ENCODE results near the gene RLF. TPM values are rescaled to one million over a fixed set of nuclear protein-coding genes. Genes with fewer than 3 reads are reported as not detected.

The RLF gene
- total RNA-seq, 2 experiments from 2014 or later: 20.1 to 20.9 TPM

DNA sequence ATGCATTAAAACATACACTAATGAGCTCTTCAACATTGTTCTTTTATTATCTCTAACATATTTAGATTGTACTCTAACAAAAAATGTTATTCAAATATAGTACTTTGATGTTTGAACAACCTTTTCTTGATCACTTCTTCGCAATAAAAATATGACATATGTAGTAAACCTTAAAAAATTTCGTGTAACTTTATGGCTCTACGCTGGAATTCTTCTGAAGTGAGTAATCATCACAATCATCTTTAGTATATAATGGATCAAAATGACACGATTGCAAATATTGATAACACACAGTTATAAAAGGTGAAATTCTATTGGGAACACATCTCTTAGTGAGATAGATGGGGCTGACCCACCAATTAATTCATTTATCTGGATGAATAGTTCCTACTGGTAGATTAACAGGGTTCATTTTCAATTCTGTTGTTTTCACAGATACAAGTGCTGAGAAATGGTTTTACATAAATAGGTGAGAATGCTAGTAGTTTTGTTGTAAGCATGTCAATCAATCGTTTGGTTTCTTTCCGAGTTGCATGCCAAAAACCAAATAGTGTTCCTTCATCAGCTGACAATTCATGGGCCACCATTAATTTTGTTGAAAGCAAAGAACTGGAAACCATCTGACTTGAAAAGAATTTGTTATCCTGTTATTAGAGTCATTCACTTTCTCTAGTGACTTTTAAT, 95.4 kb downstream of the RLF start:
- Mint-ChIP-seq H3K9me3 (ENCODE audit: low read depth) (no peaks in the 10 kb centered on the region), H3K36me3 (ENCODE audit: low read depth) (peaks cover 36% of the 10 kb centered on the region), H3K27ac (peak overlapping the region; percentile 100), H3K4me3 (peak overlapping the region; percentile 99), H3K4me1 (peaks cover 37% of the 10 kb centered on the region), H3K27me3 (no peaks in the 10 kb centered on the region)
- intact Hi-C loops (cut with DNase I, micrococcal nuclease): loop anchor here (1.0 to 5.0 kb wide), 10 partner anchors 15 to 1064 kb away; partner anchors contain the start of genes NFYC (in 1 of the 2), RLF (in 1 of the 2), SMAP2 (in 1 of the 2) and ZFP69B (in 1 of the 2)
- DNase-seq (no peak), ATAC-seq (no peak)
- CTCF ChIA-PET: interaction anchor here (0.5 to 2.0 kb wide), 9 partner anchors 10 to 145 kb away, joined by 3 to 6 read pairs (median 4); no protein-coding TSS in a partner anchor
- POLR2A ChIA-PET: interaction anchor here (1.5 kb wide), 1 partner anchor 16 kb away, joined by 4 read pairs; no protein-coding TSS in a partner anchor

DNA sequence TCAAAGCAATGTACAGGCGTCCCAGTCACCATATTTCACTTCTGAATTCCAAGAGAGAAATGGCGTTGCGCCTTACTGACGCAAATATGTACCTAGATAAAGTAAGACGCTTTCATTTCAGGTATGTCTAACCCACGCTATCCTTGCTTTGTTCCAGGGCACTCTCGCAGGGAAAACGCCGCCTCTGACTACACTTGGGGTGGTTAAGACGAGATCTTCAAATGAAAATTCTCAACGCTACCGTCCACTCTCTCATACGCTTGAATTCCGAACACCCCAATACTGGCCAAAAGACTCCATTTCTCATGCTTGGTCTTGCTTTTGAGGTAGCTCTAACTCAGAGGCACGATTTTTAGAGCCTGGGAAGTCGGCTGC, 96.1 kb downstream of the RLF start:
- H3K27me3 Mint-ChIP-seq: no peaks in the 10 kb centered on the region
- peaks cover 43% of the 10 kb centered on the region for H3K36me3 Mint-ChIP-seq (ENCODE audit: low read depth)
- H3K27ac Mint-ChIP-seq: peak overlapping the region; percentile 100
- intact Hi-C loops (cut with DNase I, micrococcal nuclease): loop anchor here (1.0 to 5.0 kb wide), 10 partner anchors 16 to 1065 kb away; partner anchors contain the start of genes NFYC (in 1 of the 2), RLF (in 1 of the 2), SMAP2 (in 1 of the 2) and ZFP69B (in 1 of the 2)
- H3K4me1 Mint-ChIP-seq: peaks cover 43% of the 10 kb centered on the region
- peak overlapping the region; percentile 99 for H3K4me3 Mint-ChIP-seq
- ATAC-seq (peak; percentile 11), DNase-seq (peak; percentile 66)
- H3K9me3 Mint-ChIP-seq (ENCODE audit: low read depth): no peaks in the 10 kb centered on the region
- POLR2A ChIA-PET: interaction anchor here (0.6 to 1.5 kb wide), 4 partner anchors 9 to 212 kb away, joined by 3 to 4 read pairs (median 3); no protein-coding TSS in a partner anchor
- CTCF ChIA-PET: interaction anchor here (0.6 to 1.0 kb wide), 5 partner anchors 51 to 148 kb away, joined by 3 to 9 read pairs (median 4); no protein-coding TSS in a partner anchor

DNA sequence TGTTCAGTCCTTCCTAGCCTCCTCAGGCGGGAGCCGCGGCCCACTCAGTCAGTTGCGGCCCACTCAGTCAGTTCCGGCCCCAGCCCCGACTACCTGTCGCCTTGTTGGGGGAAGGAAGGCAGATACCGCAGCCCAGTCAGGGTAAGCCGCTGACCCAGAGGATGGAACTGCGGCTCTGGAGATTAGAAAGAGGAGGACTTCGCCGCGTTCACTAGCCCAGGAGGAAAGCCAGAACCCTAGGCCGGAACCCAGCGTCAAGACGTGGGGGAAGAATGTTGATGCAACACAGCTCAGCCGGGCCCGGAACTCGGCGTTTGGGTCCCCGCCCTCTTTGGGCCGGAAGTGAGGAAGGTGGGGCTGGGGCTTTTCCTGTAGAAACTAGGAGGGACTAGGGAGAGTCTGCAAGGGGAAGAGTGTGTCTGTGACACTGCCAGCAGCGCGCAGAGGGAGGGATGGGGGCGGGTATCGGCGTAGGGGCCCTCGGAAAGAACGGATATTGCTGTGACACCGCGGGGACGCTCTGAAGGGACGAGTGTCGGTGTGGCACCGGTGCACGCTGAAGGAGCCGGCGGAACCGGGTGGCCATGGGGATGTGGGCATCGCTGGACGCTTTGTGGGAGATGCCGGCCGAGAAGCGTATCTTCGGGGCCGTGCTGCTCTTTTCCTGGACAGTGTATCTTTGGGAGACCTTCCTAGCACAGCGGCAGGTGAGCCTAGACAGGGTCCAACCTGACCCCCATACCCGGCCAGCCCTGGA, 96.7 kb downstream of the RLF start, which contains the start of gene ZMPSTE24:
ZMPSTE24 (plus strand) TSS at position 549 of the 757 bp plus-strand sequence; CDS start at position 585, 36 bp downstream.
- H3K9me3 Mint-ChIP-seq (ENCODE audit: low read depth): no peaks in the 10 kb centered on the region
- peak within 1 kb of the TSS; percentile 100 for H3K27ac Mint-ChIP-seq
- peaks cover 47% of the 10 kb centered on the region for H3K36me3 Mint-ChIP-seq (ENCODE audit: low read depth)

DNA sequence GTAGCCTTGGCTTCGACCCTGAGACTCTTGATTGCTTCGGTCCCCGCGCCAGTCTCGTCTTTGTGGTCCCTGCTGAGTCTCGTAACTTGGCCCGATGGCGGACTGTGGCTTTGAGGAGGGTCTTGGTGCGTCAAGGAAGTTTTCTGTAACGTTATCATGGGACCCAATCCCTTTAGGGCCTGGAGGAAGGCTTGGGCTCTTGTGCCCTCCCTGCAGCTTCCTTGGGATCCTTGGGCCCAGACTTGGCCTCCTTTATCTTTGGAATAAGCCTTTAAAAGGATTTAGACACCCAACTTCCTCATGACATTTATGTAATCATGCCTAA, 97.2 kb downstream of the RLF start:
- Mint-ChIP-seq H3K4me1 (peaks cover 52% of the 10 kb centered on the region), H3K36me3 (ENCODE audit: low read depth) (peaks cover 52% of the 10 kb centered on the region), H3K4me3 (peak overlapping the region; percentile 99), H3K27me3 (no peaks in the 10 kb centered on the region), H3K27ac (peak overlapping the region; percentile 100), H3K9me3 (ENCODE audit: low read depth) (no peaks in the 10 kb centered on the region)
- intact Hi-C loops (cut with DNase I, micrococcal nuclease): loop anchor here (1.0 to 5.0 kb wide), 9 partner anchors 58 to 1066 kb away; partner anchors contain the start of genes CAP1 (in 2 of the 2), COL9A2 (in 1 of the 2), NFYC (in 1 of the 2) and RLF (in 1 of the 2)
- ATAC-seq: no peak
- POLR2A ChIA-PET: interaction anchor here (0.6 to 0.7 kb wide), 3 partner anchors 11 to 254 kb away, joined by 3 to 4 read pairs (median 4); no protein-coding TSS in a partner anchor
- no peak for DNase-seq
- CTCF ChIA-PET: interaction anchor here (1.0 kb wide), 2 partner anchors 106 to 115 kb away, joined by 5 to 9 read pairs; no protein-coding TSS in a partner anchor

More for the DNA sequence above, 96.7 kb downstream of the RLF start, which contains the start of gene ZMPSTE24:
- peak within 1 kb of the TSS; percentile 99 for H3K4me3 Mint-ChIP-seq
- no peaks in the 10 kb centered on the region for H3K27me3 Mint-ChIP-seq
- H3K4me1 Mint-ChIP-seq: peaks cover 47% of the 10 kb centered on the region
- intact Hi-C loops (cut with DNase I, micrococcal nuclease): loop anchor here (1.0 to 5.0 kb wide), 13 partner anchors 17 to 1066 kb away; partner anchors contain the start of genes CAP1 (in 2 of the 2), RLF (in 2 of the 2), COL9A2 (in 1 of the 2) and NFYC (in 1 of the 2)
- peak; percentile 97 for ATAC-seq
- peak; percentile 98 for DNase-seq
- POLR2A ChIA-PET: interaction anchor here (0.6 to 1.5 kb wide), 7 partner anchors 8 to 254 kb away, joined by 3 to 4 read pairs (median 3); no protein-coding TSS in a partner anchor
- CTCF ChIA-PET: interaction anchor here (0.6 to 1.0 kb wide), 4 partner anchors 58 to 148 kb away, joined by 3 to 9 read pairs (median 4); no protein-coding TSS in a partner anchor

DNA sequence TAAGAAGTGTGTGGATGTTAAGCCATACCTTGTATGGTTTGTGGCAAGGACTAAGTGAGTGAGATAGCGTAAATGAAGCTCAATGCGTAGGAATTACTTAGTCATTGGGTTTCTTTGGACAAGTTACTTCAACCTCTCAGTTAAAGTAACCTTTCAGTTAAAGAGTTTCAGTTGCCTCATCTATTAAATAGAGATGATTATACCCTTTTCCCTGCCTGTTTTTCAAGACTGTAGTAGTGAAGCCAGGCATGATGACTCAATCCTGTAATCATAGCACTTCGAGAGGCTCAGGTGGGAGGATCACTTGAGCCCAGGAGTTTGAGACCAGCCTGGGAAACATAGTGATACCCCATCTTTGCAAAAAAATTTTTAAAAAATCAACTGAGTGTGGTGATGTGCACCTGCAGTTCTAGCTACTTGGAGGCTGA, 103.2 kb downstream of the RLF start:
- ChIA-PET CTCF (interaction anchor here (0.6 to 2.1 kb wide), 5 partner anchors 9 to 122 kb away, joined by 3 to 12 read pairs (median 3); no protein-coding TSS in a partner anchor), POLR2A (interaction anchor here (0.5 to 1.3 kb wide), 6 partner anchors 18 to 119 kb away, joined by 3 to 8 read pairs (median 3); no protein-coding TSS in a partner anchor)
- H3K4me3 Mint-ChIP-seq: no peak overlapping the region
- H3K4me1 Mint-ChIP-seq: peaks cover 62% of the 10 kb centered on the region
- H3K9me3 Mint-ChIP-seq (ENCODE audit: low read depth): no peaks in the 10 kb centered on the region
- H3K36me3 Mint-ChIP-seq (ENCODE audit: low read depth): peaks cover 54% of the 10 kb centered on the region
- ATAC-seq (peak; percentile 94), DNase-seq (peak; percentile 48)
- peak overlapping the region; percentile 91 for H3K27ac Mint-ChIP-seq
- intact Hi-C loops (cut with DNase I, micrococcal nuclease): loop anchor here (1.0 to 5.0 kb wide), 3 partner anchors 40 to 103 kb away; partner anchors contain the start of gene RLF (in 1 of the 2)
- H3K27me3 Mint-ChIP-seq: no peaks in the 10 kb centered on the region

DNA sequence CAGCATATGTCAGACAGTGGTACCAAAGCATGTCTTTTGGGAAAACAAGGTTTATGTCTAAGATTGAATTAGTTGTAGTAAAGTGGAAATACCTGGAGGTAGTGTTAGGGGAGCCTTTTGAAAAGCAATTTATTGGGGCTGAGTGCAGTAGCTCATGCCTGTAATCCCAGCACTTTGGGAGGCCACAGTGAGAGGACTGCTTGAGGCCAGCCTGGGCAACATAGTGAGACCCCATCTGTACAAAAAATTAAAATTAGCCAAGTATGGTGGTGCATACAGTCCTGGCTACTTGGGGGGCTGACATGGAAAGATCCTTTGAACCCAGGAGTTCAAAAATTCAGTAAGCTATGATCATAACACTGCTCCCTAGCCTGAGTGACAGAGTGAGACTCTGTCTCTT, 104.1 kb downstream of the RLF start:
- Mint-ChIP-seq H3K36me3 (ENCODE audit: low read depth) (peaks cover 52% of the 10 kb centered on the region), H3K9me3 (ENCODE audit: low read depth) (no peaks in the 10 kb centered on the region), H3K27me3 (no peaks in the 10 kb centered on the region), H3K4me3 (no peak overlapping the region), H3K4me1 (peaks cover 59% of the 10 kb centered on the region), H3K27ac (peak overlapping the region; percentile 19)
- no peak for DNase-seq
- ATAC-seq: no peak
- intact Hi-C loops (cut with DNase I, micrococcal nuclease): no loop called here
- ChIA-PET CTCF (interaction anchor here (2.1 kb wide), 1 partner anchor 50 kb away, joined by 12 read pairs; no protein-coding TSS in a partner anchor), POLR2A (no interaction called here)

DNA sequence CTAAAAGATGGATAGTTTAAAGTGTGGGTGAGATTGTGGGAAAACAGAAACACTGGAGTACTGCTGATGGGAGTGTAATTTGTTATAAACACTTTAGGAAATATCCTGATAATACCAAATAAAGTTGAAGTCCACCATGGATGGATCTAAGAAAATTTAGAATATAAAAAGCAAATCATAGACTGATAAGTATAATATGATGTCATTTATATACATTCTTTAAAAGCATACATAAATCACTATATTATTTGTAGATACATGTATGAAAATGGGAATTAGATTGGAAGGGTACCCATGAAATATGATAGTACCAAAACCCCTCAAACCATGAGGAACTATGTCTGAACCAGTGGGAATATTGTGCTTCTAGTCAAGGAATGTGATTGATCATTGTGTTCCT, 104.7 kb downstream of the RLF start:
- Mint-ChIP-seq H3K36me3 (ENCODE audit: low read depth) (peaks cover 51% of the 10 kb centered on the region), H3K27me3 (no peaks in the 10 kb centered on the region), H3K4me3 (no peak overlapping the region), H3K27ac (peak overlapping the region; percentile 25), H3K9me3 (ENCODE audit: low read depth) (no peaks in the 10 kb centered on the region), H3K4me1 (peaks cover 58% of the 10 kb centered on the region)
- intact Hi-C loops (cut with DNase I, micrococcal nuclease): no loop called here
- ChIA-PET POLR2A (interaction anchor here (0.6 kb wide), 1 partner anchor 8 kb away, joined by 3 read pairs; no protein-coding TSS in a partner anchor), CTCF (interaction anchor here (0.7 to 1.7 kb wide), 2 partner anchors 63 to 73 kb away, joined by 3 to 5 read pairs; no protein-coding TSS in a partner anchor)
- no peak for DNase-seq
- ATAC-seq: no peak

DNA sequence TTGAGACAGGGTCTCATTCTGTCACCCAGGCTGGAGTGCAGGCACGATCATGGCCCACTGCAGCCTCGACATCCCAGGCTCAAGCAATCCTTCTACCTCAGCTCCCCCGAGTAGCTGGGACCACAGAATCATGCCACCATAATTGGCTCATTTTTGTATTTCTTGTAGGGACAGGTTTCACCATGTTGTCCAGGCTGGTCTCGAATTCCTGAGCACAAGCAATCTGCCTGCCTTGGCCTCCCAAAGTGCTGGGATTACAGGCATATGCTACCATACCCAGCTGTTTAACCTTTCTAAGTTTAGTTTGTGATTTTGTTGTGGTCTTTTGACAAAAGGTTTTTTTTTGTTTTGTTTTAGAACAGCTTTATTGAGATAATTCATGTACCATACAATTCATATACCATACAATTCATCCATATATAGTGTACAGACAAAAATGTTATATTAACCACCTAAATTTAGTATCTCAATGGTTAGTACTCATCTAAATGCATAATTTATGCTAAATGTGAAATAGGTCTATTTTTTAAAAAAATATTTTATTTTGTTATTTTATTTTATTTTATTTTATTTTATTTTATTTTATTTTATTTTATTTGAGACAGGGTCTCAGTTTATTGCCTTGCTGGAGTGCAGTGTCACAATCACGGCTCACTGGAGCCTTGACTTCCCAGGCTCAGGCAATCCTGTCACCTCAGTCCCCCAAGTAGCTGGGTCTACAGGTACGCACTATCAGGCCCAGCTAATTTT, 105.8 kb downstream of the RLF start:
- no peak for ATAC-seq
- peak overlapping the region; percentile 55 for H3K27ac Mint-ChIP-seq

DNA sequence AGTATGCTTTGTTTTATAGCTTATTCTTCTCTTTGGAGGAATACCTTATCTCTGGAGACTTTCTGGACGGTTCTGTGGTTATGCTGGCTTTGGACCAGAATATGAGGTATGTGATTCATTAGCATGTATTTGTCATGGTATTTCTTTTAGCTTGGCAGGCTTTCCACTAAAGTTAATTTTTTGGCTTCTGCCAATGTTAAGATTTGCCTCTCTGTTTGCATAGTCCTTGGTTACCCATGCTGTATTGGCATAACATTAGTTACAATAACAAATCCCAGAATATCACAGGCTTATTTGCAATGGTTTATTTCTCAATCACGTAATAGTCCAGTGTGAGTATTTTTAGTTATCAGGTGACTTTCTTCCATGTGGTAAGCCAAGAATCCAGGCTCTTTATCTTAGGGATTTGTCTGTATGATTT, 106.6 kb downstream of the RLF start:
- no peak for ATAC-seq
- H3K4me1 Mint-ChIP-seq: peaks cover 55% of the 10 kb centered on the region
- DNase-seq: no peak

More for the DNA sequence above, 105.8 kb downstream of the RLF start:
- Mint-ChIP-seq H3K4me3 (no peak overlapping the region), H3K27me3 (no peaks in the 10 kb centered on the region), H3K4me1 (peaks cover 58% of the 10 kb centered on the region), H3K9me3 (ENCODE audit: low read depth) (no peaks in the 10 kb centered on the region), H3K36me3 (ENCODE audit: low read depth) (peaks cover 46% of the 10 kb centered on the region)
- intact Hi-C loops (cut with DNase I, micrococcal nuclease): no loop called here
- CTCF ChIA-PET: interaction anchor here (0.5 to 1.7 kb wide), 8 partner anchors 11 to 305 kb away, joined by 3 to 5 read pairs (median 3); no protein-coding TSS in a partner anchor
- no peak for DNase-seq
- POLR2A ChIA-PET: interaction anchor here (0.6 kb wide), 2 partner anchors 9 to 472 kb away, joined by 3 read pairs; no protein-coding TSS in a partner anchor

More for the DNA sequence above, 106.6 kb downstream of the RLF start:
- no peak overlapping the region for H3K27ac Mint-ChIP-seq
- no peaks in the 10 kb centered on the region for H3K27me3 Mint-ChIP-seq
- intact Hi-C loops (cut with DNase I, micrococcal nuclease): no loop called here
- peaks cover 46% of the 10 kb centered on the region for H3K36me3 Mint-ChIP-seq (ENCODE audit: low read depth)
- H3K4me3 Mint-ChIP-seq: no peak overlapping the region
- CTCF ChIA-PET: interaction anchor here (0.6 to 1.7 kb wide), 3 partner anchors 14 to 71 kb away, joined by 3 to 5 read pairs (median 4); no protein-coding TSS in a partner anchor
- POLR2A ChIA-PET: interaction anchor here (0.5 kb wide), 1 partner anchor 136 kb away, joined by 3 read pairs; no protein-coding TSS in a partner anchor
- H3K9me3 Mint-ChIP-seq (ENCODE audit: low read depth): no peaks in the 10 kb centered on the region

Measured in activated CD4-positive, alpha-beta T cell treated with anti-CD3 and anti-CD28 coated beads for 36 hours (primary cell).